Fibroblast of mammary gland (primary cell): ENCODE results near the gene HDAC5.
"Not testable (repeated sequence)": the region's sequence is repeated elsewhere in the genome, so short reads cannot be mapped to it uniquely, and the experiment has no call there.

Experiments used
- DNase-seq: peaks from one replicate; pipeline ENCODE4 v3.0.0-alpha.2; 2010; ENCODE audit warnings: low read depth
- H3K4me3 ChIP-seq: 2 replicates; pipeline ENCODE4 v1.5.1; 2011; ENCODE audit warnings: low read depth, mild to moderate bottlenecking, low read length, moderate library complexity; ENCODE audit not compliant: control insufficient read depth
- TF ChIP-seq, protein P1 (sequence below): conservative IDR thresholded peaks from 2 replicates; pipeline ENCODE4 v1.5.1; 2011; ENCODE audit warnings: low read depth, low read length, inconsistent platforms; ENCODE audit not compliant: control insufficient read depth, insufficient read depth

The HDAC5 gene

DNA sequence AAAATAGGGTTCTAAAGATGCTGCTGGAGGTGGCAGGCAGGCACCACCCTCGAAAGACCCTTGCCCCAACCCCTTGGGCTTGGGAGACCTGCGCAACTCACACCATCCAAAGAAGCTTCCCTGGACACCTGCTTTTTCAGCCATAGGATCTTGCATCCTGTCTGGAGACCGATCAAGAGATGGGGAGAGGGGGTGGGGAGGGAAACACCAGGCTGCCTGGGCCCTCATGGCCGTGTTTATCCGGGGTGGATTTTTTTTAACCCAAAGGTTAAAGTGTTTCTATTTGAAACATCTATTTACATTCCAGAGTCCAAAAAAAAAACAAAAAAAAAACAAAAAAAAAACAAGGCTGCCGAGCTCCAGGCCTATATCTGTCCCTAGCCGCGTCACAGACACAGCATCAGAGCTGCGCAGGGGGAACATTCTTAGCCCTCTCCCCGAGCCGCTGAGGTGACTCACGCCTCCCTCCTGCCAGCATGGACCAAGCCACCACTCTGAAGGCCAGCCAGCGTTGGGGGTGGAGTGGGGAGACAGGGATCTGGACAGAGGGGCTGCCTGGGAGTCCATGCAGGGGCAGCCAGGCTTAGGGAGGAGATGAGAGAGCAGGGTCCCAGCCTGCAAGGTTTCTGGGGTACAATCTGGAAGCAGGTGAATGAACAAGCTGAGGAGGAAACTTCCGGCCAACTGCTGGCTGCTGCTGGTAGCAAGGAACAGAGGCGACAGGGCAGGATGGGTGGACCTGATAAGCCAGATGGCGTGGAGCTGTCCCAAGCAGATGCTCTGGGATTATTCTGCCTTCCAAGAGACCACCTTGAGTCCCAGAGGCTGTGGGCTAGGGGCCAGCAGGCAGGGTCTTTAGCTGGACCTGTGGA is 14.8 kb downstream of the HDAC5 start:
- H3K4me3 ChIP-seq = peak overlapping the region; percentile 12
- TF ChIP-seq, protein P1, sequence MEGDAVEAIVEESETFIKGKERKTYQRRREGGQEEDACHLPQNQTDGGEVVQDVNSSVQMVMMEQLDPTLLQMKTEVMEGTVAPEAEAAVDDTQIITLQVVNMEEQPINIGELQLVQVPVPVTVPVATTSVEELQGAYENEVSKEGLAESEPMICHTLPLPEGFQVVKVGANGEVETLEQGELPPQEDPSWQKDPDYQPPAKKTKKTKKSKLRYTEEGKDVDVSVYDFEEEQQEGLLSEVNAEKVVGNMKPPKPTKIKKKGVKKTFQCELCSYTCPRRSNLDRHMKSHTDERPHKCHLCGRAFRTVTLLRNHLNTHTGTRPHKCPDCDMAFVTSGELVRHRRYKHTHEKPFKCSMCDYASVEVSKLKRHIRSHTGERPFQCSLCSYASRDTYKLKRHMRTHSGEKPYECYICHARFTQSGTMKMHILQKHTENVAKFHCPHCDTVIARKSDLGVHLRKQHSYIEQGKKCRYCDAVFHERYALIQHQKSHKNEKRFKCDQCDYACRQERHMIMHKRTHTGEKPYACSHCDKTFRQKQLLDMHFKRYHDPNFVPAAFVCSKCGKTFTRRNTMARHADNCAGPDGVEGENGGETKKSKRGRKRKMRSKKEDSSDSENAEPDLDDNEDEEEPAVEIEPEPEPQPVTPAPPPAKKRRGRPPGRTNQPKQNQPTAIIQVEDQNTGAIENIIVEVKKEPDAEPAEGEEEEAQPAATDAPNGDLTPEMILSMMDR = no peak
- DNase-seq = peak; percentile 96

- TF ChIP-seq, protein P1 = no peak
- no peak overlapping the region for H3K4me3 ChIP-seq
These were observed 16.6 kb downstream of the HDAC5 start for GRCh38 chr17:44106801-44107200.

GRCh38 chr17:44105941-44106340 is 17.5 kb downstream of the HDAC5 start:
- no peak for DNase-seq
- TF ChIP-seq, protein P1 = no peak

More at GRCh38 chr17:44106801-44107200, 16.6 kb downstream of the HDAC5 start:
- DNase-seq = no peak

DNA sequence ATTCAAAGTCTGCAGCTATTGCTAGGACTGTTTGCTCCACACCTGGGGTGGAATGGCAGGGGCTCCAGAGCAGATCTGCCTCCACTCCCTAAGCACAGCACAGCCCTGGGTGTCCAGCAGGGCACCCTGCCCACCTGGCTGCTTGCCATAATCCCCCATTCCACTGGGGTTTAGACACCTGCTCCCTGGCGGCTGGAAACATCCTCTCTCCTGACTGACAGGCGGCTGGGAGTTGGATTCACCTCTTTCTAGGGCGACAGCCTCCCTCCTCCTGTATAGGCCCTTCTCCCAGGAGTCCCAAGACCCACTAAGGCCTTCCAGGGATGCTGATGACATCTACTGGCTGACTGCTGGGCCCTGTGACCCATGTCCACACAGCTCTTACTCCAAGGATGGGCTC is 18.0 kb downstream of the HDAC5 start:
- no peak overlapping the region for H3K4me3 ChIP-seq
- TF ChIP-seq, protein P1 = no peak
- no peak for DNase-seq

More at GRCh38 chr17:44105941-44106340, 17.5 kb downstream of the HDAC5 start:
- no peak overlapping the region for H3K4me3 ChIP-seq

DNA sequence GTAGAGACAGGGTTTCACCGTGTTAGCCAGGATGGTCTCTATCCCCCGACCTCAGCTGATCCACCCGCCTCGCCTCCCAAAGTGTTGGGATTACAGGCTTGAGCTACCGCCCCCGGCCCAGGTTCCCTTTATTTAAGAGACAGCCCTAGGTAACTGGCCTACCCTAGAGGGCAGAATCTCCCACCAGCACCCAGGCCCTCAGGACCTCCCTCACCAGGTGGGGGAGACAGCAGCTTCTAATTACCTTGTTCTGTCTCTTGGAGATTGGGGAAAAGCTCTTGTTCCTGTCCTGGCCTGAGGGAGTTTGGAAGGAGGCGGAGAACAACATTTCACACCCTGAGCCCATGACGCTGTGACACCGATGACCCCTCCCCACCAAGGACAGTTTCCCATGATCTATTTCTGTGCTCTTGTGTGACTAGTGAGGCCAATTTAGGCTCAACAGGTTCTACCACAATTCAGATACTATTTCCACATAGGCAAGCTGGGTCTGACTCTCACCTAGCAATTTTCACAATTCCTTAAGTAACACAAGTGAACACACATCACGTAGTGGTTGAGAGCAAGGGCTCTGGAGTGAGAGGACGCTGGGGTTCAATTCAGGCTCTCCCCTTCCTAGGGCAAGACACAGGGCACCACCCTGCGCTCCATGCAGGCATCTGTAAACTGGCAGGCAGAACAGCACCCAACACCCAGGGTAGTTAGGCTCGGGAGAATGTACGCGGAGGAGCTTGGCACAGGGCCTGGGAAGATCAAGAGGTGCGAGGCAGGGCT is 20.4 kb downstream of the HDAC5 start:
- TF ChIP-seq, protein P1 = no peak
- no peak overlapping the region for H3K4me3 ChIP-seq
- no peak for DNase-seq

GRCh38 chr17:44101858-44102257 is 21.6 kb downstream of the HDAC5 start:
- not testable (repeated sequence) for H3K4me3 ChIP-seq, DNase-seq
